ENCODE data around the gene ZNF638.

The ZNF638 gene

GRCh38 chr2:71341645-71342044 lies 10.1 kb downstream of the ZNF638 start:
- Histone ChIP-seq H3K4me3 (ENCODE audit: low read depth, low read length) (no peak overlapping the region), H3K36me3 (ENCODE audit: control insufficient read depth in 2 of 2, insufficient read depth in 1 of 2, low read length in 2 of 2) (no peaks in the 10 kb centered on the region), H3K4me1 (ENCODE audit: control insufficient read depth, insufficient read depth, low read length) (peaks cover 25% of the 10 kb centered on the region), H3K27ac (ENCODE audit: extremely low read depth, low read depth, low read length) (no peak overlapping the region), H3K9me3 (ENCODE audit: control insufficient read depth, insufficient read depth, low read depth, low read length) (no peaks in the 10 kb centered on the region)
- ChIA-PET POLR2A (no interaction called here), CTCF (interaction anchor here (0.6 to 0.8 kb wide), 2 partner anchors 11 to 285 kb away, joined by 3 read pairs; no protein-coding TSS in a partner anchor)
- TF ChIP-seq ATF2 (tag by site-specific recombination; IDR thresholded peaks at IDR 0.05; ENCODE audit: low read depth) = 0 out of 2 replicates have a peak, but pooled peaks have one; percentile 43
- peak; percentile 56; the same call in 1 of the 2 replicates for TF ChIP-seq PRDM6 (tag by site-specific recombination; IDR thresholded peaks at IDR 0.05)
- no peak for TF ChIP-seq PRDM10 (tag by site-specific recombination; IDR thresholded peaks at IDR 0.05)
- peak; percentile 31; the same call in 1 of the 2 replicates for TF ChIP-seq FEZF1 (tag by site-specific recombination; IDR thresholded peaks at IDR 0.05)

GRCh38 chr2:71346065-71346464 lies 14.5 kb downstream of the ZNF638 start:
- Histone ChIP-seq H3K4me1 (ENCODE audit: control insufficient read depth, insufficient read depth, low read length) (peaks cover 6% of the 10 kb centered on the region), H3K9me3 (ENCODE audit: control insufficient read depth, insufficient read depth, low read depth, low read length) (no peaks in the 10 kb centered on the region), H3K27ac (ENCODE audit: extremely low read depth, low read depth, low read length) (no peak overlapping the region), H3K36me3 (ENCODE audit: control insufficient read depth in 2 of 2, insufficient read depth in 1 of 2, low read length in 2 of 2) (peaks cover 10 to 28% of the 10 kb centered on the region in 2 experiments; a peak in 2 of 3 replicates), H3K4me3 (ENCODE audit: low read depth, low read length) (no peak overlapping the region)
- CTCF ChIA-PET = interaction anchor here (0.6 to 0.7 kb wide), 2 partner anchors 29 to 521 kb away, joined by 6 to 8 read pairs; no protein-coding TSS in a partner anchor
- POLR2A ChIA-PET = interaction anchor here (0.5 kb wide), 1 partner anchor 1859 kb away, joined by 3 read pairs; no protein-coding TSS in a partner anchor
- TF ChIP-seq ZNF2 (tag by site-specific recombination; IDR thresholded peaks at IDR 0.05) = no peak
- TF ChIP-seq ZNF23 (tag by site-specific recombination; IDR thresholded peaks at IDR 0.05; ENCODE audit: borderline replicate concordance) = no peak
- no peak for TF ChIP-seq ZSCAN18 (tag by site-specific recombination; IDR thresholded peaks at IDR 0.05)
- no peak for TF ChIP-seq ZBTB10 (tag by site-specific recombination; IDR thresholded peaks at IDR 0.05)
- TF ChIP-seq ZNF423 (tag by site-specific recombination; IDR thresholded peaks at IDR 0.05) = no peak
- no peak for TF ChIP-seq REPIN1 (tag by site-specific recombination; IDR thresholded peaks at IDR 0.05; ENCODE audit: low read depth)
- no peak for TF ChIP-seq BCL11B (tag by site-specific recombination; IDR thresholded peaks at IDR 0.05; ENCODE audit: low read depth)
- no peak for TF ChIP-seq ZNF146 (tag by site-specific recombination; IDR thresholded peaks at IDR 0.05)
- TF ChIP-seq SP3 (tag by site-specific recombination; IDR thresholded peaks at IDR 0.05) = no peak
- TF ChIP-seq ZNF555 (tag by site-specific recombination; conservative IDR thresholded peaks at IDR 0.05) = no peak
- TF ChIP-seq ZNF350 (tag by site-specific recombination; IDR thresholded peaks at IDR 0.05) = no peak
- TF ChIP-seq ZFHX2 (tag by site-specific recombination; conservative IDR thresholded peaks at IDR 0.05) = no peak
- TF ChIP-seq ZNF571 (tag by site-specific recombination; IDR thresholded peaks at IDR 0.05) = no peak
- no peak for TF ChIP-seq AEBP2 (tag by site-specific recombination; IDR thresholded peaks at IDR 0.05; ENCODE audit: borderline replicate concordance)
- TF ChIP-seq ZSCAN30 (tag by site-specific recombination; IDR thresholded peaks at IDR 0.05) = no peak
- TF ChIP-seq GFI1B (tag by site-specific recombination; IDR thresholded peaks at IDR 0.05) = no peak
